LNCaP clone FGC (cell line): Measurements from ENCODE around the gene SRCIN1.
A peak's percentile ranks its signal among the peaks of the same experiment; 100 is the strongest.

Source experiments
- DNase-seq: peaks from one replicate; pipeline ENCODE4 v3.0.0-alpha.2; 2011; ENCODE audit warnings: low read depth
- H3K4me3 ChIP-seq: 2 replicates; pipeline ENCODE4 v1.5.1; 2011; ENCODE audit warnings: mild to moderate bottlenecking, low read depth, low read length, control low read depth
- CTCF ChIP-seq: IDR thresholded peaks from 2 replicates; pipeline ENCODE4 v1.5.1; 2012; ENCODE audit warnings: mild to moderate bottlenecking; ENCODE audit not compliant: control insufficient read depth, insufficient read depth; ENCODE audit errors: extremely low read depth

SRCIN1 gene

GRCh38 chr17:38544175-38544838 is 61.4 kb downstream of the SRCIN1 start:
- DNase-seq: no peak
- TF ChIP-seq CTCF: no peak
- H3K4me3 ChIP-seq: no peak overlapping the region

DNA sequence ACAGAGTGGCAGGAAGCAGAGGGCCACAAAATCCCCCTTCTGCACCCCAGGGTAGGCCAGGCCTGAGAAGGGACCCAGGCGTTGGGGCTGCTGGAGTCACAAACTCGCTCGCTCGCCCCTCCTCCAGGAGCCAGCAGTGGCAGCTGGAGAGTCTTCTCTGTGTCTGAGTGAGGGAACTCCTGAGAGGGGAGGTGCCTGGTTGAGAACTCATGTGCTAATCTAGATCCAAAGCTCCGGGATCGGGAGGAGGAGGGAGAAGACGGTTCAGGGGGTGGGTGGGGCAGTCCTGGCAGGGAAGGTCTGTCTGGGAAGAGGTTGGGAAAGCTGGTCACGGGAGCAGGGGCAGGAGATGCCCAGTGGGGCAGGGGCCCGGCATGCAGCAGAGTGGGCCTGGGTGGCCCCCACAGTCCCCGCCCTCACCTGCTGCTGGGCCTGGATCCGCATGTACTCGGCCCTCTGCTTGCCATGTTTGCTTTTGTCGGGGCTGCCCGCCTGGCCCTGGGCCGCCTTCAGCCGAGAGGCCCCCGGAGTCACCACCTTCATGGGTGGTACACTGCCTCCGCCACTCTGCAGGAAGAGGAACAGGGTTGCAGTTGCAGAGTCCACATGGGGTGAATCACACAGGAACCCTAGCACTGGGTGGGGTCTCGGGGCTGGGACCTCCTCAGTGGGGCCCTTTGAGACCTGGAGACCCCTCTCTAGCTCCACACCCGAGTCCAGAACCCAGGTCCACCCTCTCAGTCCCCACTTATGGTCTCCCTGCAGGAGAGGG is 62.2 kb downstream of the SRCIN1 start:
- no peak for TF ChIP-seq CTCF
- DNase-seq: no peak
- H3K4me3 ChIP-seq: no peak overlapping the region

DNA sequence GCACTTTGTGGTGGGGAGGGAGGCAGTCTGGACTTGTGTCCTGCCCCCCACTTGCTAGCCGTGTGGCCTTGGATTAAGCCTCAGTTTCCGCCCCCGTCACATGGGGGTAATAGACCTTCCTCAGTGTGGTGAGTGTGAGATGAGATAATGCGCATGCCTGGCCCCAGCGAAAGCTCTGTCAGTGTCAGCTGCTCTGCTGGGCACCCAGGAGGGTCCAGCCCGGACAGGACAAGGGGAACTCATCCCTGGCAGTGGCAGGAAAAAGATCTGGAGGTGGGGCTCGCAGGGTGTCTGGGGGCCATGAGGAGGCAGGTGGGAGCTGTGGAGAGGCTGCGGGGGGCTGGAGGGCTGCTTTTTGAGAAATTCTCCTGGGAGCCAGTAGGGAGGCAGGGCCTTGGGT is 63.5 kb downstream of the SRCIN1 start:
- no peak for TF ChIP-seq CTCF
- H3K4me3 ChIP-seq: no peak overlapping the region
- no peak for DNase-seq

- H3K4me3 ChIP-seq: no peak overlapping the region
- no peak for TF ChIP-seq CTCF
- DNase-seq: no peak
Measured at GRCh38 chr17:38541281-38541680, 64.5 kb downstream of the SRCIN1 start.

DNA sequence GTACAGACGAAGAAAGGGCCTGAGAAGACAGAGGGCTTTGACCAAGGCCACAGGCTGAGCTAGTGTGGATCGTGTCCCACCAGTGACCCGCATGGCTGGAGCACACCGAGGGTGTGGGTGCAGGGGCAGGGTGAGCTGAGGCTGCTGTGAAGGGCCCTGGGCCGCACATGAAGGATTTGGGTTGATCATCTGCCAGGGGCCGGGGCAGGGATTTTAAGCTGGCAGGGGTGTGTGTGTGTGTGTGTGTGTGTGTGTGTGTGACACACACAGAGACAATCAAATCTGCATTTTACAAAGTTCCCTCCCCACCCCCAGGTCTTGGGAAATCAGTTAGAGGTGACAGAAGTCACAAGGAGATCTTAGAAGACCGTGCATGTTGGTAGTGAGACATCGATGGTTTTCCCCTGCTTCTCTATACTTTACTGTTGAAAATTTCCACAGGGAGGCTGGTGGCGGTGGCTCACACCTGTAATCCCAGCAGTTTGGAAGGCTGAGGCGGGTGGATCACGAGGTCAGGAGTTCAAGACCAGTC is 65.2 kb downstream of the SRCIN1 start:
- H3K4me3 ChIP-seq: no peak overlapping the region
- TF ChIP-seq CTCF: no peak
- no peak for DNase-seq

DNA sequence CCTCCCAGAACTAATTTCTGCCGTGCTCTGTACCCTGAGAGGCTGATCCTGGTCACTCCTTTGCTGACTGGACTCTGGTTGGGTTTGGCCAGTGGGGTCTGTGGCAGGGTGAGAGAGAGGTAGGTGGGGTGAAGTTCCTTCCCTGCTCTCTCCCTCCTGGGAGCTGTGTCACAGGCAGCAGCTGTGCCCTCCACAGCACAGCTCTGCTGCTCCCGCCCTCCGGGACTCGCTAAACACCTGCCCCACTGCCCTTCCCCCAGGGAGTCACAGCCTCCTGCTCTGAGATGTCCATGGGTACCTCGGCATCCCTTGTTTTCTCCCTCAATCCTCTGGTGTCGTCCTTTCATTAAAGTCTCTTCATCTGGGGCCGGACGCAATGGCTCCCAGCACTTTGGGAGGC is 66.4 kb downstream of the SRCIN1 start:
- no peak for DNase-seq
- no peak for TF ChIP-seq CTCF
- H3K4me3 ChIP-seq: no peak overlapping the region

DNA sequence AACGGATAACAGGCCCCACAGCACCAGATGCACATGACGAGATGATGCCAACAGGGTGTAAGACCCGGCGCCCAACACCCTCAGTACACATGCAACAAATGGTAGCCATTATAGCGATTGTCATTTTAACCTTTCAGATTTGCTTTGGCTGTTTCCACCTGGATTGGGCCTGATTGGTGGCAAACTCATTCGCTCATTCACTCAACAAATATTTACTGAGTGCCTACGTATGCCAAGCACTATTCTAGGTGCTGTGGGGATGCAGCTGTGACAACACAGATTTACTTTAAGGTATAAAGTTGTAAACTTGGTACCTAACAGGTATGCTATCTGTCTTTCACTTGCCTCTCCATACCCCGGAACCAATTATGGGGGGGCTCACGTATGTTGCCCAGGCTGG is 66.8 kb downstream of the SRCIN1 start:
- no peak for TF ChIP-seq CTCF
- DNase-seq: peak; percentile 62
- no peak overlapping the region for H3K4me3 ChIP-seq
